Fibroblast of skin of scalp (primary cell): ENCODE results near the gene TNNI3K.

Experiments used
- DNase-seq: peaks from one replicate; pipeline ENCODE4 v3.0.0-alpha.2; 2013

TNNI3K gene

DNA sequence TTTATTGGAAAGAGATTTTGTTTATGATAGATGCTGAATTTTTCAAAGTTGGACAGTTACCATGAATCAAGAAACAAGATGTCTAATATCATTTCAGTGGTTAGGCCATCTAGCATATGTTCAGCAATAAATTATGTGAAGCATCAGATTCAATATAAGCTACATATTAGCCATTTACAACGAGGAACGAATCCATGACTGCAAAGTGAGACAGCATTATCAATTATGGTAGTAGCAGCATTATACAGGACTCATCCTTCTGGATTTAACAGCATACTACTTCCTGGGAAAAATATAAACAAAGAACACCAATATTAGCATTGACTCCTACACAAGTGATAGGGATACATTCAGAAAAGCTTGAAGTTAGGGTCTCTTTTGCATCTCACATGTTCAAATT lies 218.1 kb downstream of the TNNI3K start:
- DNase-seq: no peak

DNA sequence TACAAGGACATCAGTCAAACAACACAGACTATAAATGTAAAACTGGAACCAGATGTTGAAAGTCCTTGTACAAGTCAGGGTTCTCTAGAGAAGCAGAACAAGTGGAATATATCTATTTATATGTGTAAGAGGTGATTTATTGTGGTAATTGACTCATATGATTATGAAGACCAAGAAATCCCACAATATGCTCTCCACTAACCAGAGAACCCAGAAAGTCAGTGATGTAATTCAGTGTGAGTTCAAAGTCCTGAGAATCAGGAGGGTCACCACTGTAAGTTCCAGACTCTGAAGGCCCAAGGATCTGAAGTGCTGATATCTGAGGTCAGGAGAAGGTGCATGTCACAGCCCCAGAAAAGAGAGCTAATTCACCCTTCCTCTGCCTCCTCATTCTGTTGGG lies 220.2 kb downstream of the TNNI3K start:
- no peak for DNase-seq

DNA sequence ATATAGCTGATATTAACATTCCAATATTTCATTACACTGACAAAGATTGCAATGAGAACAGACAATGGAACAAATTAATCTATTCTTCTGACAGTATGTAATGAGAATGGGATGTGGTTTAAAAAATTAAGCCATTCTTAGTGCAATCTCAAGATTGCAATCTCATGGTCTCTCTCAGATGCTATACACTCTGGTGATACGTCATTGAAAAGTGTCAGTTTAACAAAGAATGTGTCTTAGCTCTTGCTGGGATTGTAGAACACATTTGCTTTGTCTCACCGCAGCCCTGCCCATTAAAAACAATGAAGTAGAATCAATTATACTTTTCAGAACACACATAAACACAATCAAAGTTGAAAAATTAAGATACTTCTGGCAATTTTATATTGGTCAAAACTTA lies 222.1 kb downstream of the TNNI3K start:
- no peak for DNase-seq

DNA sequence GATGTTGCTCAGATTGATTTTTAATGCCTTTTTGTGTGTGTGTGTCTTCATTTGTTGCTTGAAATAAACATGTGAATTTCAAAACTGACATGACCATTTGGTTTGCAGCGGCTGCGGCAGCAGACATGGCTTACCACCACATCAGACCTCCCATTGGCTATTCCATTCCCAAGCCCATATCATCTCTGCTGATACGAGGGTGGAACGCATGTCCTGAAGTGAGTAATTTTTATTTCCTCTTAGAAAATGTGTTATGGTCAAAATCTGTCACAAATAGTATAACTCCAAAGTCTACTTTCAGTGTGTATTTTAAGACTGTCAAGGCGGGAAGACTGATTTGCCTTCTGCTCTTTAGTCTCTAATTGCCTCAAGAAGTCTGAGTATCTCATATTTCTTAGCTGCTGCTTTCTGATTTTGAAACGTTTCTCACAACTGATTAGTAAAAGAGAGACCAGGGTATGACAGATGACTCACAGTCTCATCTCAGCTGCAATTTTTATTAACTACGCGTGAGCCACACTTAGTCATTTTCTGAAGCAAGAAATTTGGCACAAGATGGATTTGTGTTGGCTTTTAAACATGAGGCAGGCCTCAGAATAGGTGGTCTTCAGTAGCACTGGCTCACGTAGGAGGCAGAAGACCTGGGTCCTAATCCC lies 228.3 kb downstream of the TNNI3K start:
- DNase-seq: peak; percentile 55

DNA sequence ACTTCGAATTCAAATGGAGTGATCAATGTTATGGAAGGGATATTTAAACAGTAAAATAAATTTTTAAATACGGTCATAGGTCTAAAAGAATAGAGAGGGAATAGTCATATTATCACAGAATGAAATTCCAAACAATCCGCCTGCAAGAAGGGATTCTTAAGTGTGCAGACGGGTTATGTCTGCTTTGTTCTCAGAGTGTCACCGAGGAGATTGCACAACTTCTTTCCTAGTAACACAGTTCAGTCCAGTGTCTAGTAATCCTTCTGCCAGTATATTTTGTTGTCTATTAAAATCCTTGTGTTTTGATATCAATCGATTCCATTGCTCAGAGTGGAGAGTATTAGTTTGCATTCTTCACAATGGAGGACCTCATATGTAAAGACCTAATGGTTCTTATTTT lies 228.8 kb downstream of the TNNI3K start:
- DNase-seq: no peak

DNA sequence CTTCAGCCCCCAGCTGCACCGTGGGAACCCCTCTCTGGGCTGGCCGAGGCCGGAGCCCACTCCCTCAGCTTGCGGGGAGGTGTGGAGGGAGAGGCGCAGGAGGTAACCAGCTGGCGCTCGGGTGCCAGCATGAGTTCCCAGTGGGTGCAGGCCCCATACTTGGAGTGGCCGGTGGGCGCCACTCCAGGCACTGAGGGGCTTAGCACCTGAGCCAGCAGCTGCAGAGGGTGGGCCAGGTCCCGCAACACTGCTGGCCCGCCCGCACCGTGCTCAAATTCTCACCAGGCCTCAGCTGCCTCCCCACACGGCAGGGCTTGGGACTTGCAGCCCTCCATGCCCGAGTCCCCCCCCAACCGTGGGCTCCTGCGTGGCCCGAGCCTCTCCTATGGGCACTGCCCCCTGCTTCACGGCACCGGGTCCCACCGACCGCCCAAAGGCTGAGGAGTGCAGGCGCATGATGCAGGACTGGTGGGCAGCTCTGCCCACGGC lies 230.1 kb downstream of the TNNI3K start:
- no peak for DNase-seq

DNA sequence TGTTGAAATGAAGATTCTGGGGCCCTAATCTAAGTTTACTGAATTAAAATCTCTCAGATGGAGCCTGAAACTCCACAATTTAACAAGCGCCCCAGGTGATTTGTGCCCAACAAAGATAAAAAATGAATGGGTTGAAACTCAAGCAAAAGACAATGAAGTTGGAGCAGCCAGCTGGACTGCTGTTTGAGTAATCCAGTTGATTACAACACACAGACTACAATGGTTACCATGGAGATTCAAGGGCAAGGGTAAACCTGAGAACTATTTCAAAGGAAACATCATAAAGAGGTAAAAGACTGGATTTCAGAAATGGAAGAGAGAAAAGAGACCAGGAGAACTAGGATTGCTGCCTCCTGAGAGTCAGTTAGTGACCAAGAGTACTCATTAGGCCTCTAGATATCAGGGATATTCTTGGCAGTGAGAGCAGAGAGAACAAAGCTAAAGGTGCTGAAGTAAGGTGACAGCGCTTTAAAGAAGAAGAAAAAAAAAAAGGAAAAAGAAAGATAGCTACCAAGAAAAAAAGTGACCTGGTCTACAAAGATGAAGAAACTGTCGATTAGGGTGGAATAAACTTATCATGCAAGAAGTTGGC lies 232.7 kb downstream of the TNNI3K start:
- no peak for DNase-seq

DNA sequence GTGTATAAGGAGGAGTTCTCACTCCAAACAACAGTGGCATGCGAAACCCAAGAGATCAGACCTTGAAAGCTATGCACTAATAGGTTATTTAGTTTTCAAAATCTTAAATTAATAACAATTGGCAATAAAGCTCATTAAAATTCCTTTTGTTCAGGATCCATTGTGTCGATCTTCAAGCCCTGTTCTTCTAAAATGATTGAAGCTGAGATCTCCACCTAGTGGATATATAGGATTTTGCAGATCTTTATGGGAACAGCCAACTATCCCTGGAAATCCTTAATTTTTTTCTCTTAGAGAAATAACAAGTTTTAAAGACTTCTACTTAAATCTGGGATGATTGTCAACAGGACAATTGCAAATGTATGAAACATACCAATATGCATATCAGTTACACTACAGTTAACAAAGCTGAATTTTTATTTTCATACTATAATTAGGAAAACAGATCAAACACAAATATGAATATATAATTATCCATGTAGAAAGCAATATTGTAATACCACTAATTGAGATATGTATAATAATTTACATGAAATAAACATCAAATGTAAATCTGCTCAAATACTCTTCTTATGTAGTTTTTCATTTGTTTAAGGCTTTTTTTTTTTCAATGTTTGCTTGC lies 233.9 kb downstream of the TNNI3K start:
- DNase-seq: peak; percentile 43

DNA sequence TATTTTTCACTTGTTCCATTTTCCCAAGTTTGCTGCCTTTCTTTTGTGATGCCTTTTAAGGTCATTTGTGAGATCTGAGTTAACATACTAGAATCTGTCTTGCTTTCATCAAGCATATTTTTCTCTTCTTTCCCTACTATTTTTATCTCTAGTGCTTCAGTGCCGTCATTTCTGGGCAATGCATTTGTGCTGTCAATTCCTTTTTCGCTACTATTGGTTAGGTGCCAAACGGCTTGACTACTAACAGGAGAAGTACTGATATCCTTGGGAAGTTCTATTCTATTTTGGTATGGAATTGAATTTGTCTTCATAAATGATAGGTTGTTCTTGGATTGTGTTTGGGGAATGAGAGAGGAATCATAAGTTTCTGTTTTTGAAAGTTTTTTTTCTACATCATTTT lies 235.1 kb downstream of the TNNI3K start:
- peak; percentile 57 for DNase-seq

DNA sequence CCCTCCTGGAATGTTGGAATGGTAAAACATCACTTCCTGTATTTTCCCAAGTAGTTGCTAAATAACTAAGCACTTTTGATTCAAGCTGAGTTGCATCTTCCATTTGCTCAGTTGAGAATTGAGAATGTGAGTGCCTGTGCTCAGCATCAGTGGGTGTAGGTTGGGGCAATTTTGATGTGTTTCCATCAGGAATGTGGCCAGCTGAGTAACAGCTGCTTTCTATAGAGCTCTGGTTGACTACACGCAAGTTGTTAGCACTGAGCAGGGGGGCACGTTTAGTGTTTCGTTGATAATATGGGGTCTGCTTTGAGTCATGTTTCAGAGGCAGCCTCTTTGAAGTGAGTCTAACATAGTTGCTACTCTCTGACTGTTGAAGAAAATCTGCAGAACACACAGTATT lies 235.7 kb downstream of the TNNI3K start:
- peak; percentile 33 for DNase-seq

DNA sequence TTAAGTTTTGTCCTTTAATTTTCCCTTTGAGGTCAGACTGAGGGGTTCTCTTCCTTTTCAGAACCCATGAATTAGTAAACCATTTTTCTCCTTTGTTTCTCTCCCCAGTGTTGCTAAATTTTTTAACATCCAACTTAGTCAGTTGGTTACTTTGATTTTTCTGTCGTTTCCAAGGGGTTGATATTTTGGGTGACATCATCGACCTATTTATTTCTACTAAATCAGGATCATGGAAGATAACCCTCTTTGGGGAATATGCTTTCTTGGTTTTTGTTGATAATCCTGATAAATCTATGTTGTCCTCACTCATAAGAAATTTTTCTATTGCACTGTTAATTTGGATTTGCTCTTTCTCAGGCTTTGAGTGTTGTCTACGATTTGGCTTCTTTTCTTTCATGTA lies 236.3 kb downstream of the TNNI3K start:
- no peak for DNase-seq

DNA sequence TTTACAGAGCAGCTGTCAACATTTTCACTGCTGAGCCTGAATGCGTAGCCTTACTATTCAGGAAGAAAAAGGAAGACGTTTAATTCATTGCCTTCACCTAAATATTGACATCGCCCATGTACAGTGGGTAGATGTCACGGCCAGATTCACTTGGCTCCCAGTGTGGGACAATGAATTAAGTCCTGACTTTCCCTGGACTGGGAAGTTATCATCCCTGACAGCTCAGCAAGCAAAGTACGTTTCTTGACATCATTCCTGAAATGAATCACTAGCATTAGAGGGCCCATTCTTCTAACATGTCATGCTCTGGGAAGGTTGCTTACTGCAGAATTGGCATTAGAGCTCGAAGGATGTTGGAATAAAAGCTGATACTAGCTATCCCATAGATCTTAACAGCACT lies 239.4 kb downstream of the TNNI3K start:
- no peak for DNase-seq

DNA sequence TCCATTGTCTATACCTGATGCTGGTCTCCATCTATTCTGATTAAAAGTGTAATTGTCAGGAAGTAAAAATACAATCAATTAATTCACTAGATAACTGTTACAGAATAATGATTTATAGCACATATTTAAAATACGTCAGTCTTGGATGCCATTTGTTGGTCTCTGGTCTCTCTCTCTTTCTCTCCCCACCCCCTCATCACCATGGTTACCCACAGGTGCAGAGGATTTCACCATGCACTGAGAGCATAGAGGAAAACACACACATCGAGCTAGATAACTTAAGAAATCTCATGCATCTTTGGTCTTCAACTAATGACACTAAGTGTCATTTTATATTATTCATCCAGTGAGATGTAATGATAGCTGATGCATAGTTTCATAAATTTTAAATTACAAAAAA lies 243.8 kb downstream of the TNNI3K start:
- DNase-seq: no peak

DNA sequence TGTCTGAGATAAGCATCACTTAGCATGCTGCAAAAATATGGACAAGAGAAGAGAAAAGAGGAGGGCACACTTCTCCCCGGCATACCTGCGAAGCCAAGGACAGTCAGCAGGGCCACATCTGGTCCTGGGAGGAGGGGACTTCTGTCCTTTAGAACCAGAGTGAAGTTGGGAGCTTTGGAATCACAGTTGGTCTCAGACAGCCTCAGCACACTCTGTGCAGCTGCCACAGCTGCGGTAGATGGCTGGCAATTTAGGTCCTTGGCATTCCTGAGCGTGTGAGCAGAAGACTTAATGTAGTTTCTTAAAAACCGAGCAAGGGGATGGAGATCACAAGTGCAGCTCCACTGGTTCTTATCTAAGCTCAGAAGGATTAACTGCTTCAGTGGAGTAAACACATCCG lies 244.9 kb downstream of the TNNI3K start:
- DNase-seq: no peak

DNA sequence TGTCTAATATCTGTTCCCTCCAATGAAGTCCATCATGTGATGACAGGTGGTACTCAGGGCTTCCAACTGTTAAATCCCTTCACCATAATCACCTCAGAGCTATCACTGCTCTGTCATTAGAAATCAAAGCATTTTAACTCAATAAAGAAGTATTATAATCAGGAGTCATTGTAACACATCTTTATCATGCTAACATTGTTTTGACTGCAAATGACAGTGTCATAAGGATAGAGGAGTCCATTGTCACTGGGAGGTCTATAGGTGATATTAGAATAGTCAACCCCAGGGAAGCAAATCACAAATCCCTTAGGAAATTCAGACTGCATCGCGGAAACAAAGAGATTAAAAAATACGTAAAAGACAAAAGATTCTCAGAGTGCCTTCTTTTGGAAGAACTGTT lies 246.4 kb downstream of the TNNI3K start:
- no peak for DNase-seq

DNA sequence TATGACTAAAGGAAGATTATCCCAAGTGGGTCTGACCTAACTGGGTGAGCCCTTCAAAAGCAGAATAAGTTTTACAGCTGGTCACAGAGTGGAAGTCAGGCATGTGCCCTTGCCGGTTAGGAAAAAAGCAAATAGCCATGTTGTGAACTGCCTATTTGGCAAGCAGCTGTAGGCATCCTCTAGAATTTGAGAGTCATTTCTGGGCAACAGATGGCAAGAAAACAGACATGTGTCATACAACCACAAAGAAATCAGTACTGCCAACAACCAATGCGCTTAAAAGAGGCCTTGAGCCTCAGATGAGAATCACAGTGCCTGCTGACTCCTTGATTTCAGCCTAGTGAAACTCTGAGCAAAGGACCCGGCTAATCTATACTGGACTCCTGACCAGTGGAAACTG lies 250.4 kb downstream of the TNNI3K start:
- no peak for DNase-seq

DNA sequence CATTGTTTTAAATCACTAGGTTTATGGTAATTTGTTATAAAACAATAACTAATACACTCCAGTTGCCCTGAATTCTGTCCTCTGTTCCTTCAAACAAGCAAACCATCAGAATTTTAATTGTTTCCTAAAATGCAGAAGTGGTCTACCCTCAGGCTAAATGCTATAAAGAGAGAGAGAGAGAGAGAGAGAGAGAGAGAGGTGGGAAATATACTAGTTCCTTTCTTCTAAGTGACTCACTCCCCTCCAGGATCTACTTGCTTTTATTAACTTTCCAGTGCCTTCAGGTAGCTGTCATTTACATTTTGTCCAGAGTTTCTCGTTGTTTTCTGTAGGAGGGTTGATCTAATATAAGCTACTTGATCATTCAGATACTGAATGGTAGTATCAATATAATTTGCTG lies 250.8 kb downstream of the TNNI3K start:
- DNase-seq: no peak

DNA sequence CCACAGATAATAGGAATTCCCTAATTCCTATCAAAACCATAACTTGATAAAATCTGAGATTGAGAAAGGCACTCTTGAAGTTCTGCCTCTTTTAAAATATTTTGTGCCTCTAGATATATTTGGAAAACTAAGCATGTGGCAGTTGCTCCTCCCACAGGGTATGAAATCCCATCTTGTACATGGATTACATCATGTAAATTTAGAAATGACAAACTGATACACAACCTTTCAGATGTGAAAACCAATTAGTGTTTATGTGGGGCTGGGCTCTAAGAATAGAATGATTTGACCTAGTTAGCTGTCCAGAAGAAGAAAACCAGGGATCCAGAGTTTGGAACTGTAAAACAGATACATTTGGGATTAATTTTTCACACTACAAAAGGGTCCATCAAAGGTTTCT lies 261.5 kb downstream of the TNNI3K start:
- DNase-seq: no peak

DNA sequence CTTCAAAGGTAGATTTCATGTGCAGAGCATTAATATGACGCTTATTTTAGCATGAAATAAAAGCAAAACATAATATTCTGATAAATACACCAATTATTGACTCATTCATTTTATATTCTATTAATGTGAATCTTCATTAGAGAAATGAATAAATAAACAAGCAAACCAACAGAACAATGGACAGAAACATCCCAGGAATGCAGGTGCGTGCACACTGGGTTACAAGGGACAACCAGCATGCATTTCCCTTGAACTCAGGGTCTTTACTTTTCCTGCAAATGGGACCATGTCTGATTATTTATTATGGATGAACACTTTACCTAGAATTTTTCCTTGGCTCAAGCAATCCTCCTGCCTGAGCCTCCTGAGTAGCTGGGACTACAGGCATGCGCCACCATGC lies 263.7 kb downstream of the TNNI3K start:
- no peak for DNase-seq

DNA sequence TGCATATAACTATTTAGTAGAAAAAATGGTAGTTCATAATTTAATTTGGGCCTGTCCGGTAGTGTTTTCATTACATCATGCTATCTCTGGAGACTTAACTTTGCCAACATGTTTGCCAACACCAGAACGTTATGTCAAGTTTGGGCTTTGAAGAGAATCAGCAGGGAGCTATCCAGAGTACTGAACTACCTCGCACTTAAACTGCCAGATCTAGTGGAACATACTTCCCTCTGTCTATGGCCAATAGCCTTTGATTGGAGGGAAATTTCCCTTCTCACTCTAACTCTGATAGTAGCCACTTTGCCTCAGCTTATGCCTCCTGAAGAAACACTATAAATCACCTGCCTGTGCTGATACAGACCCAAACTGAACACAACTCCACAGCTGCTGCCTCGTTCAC lies 267.2 kb downstream of the TNNI3K start:
- DNase-seq: peak; percentile 41

DNA sequence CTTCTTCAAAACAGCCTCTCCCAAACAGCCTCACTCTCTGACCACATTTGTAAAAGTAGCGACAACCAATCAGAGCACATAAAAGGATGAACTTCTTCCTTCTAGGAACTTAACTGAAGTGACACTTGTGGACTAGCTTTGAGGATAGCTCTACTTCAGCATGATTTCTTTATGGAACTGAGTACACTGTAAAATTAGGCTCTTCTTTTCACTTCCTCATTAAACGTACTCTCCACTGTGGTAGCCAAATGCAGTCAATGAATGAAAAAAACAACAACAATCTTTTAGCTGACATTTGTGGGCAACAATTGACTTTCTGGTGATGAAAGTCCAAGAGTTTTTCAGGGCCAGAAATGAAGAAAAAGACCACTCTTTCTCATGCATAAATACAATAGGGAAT lies 267.7 kb downstream of the TNNI3K start:
- DNase-seq: no peak

DNA sequence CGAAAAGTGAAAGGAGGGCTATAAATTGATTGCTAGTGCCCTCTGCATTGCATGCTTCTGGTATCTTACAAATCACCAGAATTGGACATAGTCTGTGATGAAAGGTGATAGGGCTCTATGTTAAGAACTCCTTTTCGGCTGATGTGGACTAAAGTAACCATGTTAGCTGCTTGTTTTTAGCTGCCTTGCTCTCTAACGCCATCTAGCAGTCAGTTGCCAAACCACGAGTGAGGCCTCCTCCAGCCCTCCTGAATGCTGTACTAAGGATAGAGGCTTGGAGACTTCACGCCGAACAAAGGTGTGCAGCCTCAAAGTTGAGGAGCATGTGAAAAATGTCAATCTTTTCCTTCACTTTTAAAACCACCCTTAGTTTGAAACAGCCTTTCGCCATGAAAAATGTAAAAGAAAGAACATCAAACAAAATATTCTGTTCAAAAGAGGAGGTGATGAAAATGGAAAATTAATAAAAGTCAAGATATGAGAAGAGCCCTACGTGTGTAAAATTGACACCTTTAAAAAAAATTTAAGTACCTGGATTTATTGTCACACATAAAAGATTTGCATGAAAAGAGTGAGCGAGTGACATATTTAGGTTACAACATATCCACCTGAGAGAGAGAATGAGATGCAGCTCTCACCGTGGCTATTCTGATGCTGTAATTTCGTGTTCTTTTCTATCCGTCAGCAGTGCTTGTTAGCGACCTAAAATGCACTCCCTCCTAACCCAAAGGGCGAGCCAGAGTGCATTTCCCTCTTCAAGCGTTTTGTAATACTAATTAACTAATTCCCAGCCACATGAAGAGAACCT lies 269.1 kb downstream of the TNNI3K start:
- DNase-seq: peak; percentile 44

DNA sequence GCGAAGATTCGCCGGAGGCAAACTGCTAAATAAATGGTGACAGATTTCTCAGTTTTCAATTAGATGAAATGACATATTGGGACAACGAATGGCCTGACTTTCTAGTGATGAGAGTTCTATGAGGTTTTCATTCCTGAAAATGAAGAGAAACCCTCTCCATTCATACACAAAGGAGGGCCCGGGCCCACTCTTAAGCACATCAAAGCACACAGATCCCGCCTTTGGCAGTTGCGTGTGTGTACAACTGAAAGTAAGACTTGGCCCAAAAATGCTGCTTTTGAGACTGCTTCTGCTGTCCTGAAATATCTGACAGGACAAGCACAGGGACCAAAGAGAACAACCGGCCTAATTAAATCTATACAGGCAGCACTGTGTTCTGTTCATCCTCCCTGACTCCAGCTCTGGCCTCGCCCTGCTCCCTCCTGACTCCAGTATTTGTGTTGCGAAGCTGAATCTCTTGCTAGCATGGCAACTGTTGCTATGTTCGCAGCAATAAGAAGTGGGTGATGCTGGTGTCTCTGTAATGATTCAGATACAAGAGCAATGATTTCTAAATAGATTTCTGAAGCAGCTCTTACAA lies 269.8 kb downstream of the TNNI3K start:
- DNase-seq: no peak
